AG04449 (cell line): ENCODE measurements around the gene PALM3.
"Not testable (repeated sequence)": the region's sequence is repeated elsewhere in the genome, so short reads cannot be mapped to it uniquely, and the experiment has no call there.

Experiments
- CTCF ChIA-PET: fragments of 350-600 bp; formaldehyde crosslinking; extraction: SDS; loops from one replicate; lab custom pipeline; 2021; ENCODE audit warnings: antibody characterized with exemption; lab: Yijun Ruan, JAX
- POLR2A ChIA-PET: fragments of 400-600, 350-600 bp; formaldehyde crosslinking; extraction: SDS; loops from one replicate; lab custom pipeline; 2020; ENCODE audit warnings: antibody characterized with exemption, inconsistent platforms; lab: Yijun Ruan, JAX
- DNase-seq: peaks from one replicate; pipeline ENCODE4 v3.0.0-alpha.2; 2010; ENCODE audit warnings: low read depth, low spot score
- H3K4me3 ChIP-seq: 2 replicates; pipeline ENCODE4 v1.5.1; 2011; ENCODE audit warnings: low read depth, mild to moderate bottlenecking, control low read depth, low read length
- CTCF ChIP-seq: IDR thresholded peaks from one replicate; pipeline ENCODE4 v1.5.1; 2011; ENCODE audit warnings: mild to moderate bottlenecking, moderate library complexity, low read length, control low read depth, inconsistent platforms; ENCODE audit not compliant: insufficient read depth; ENCODE audit errors: missing control alignments

The PALM3 gene

GRCh38 chr19:14053500-14053899, 8.4 kb downstream of the PALM3 start:
- no peak overlapping the region for H3K4me3 ChIP-seq
- no peak for TF ChIP-seq CTCF
- CTCF ChIA-PET: interaction anchor here (1.3 to 5.1 kb wide), 4 partner anchors 11 to 174 kb away, joined by 4 to 34 read pairs (median 10); partner anchors contain the start of gene MISP3
- DNase-seq: no peak
- POLR2A ChIA-PET: no interaction called here

DNA sequence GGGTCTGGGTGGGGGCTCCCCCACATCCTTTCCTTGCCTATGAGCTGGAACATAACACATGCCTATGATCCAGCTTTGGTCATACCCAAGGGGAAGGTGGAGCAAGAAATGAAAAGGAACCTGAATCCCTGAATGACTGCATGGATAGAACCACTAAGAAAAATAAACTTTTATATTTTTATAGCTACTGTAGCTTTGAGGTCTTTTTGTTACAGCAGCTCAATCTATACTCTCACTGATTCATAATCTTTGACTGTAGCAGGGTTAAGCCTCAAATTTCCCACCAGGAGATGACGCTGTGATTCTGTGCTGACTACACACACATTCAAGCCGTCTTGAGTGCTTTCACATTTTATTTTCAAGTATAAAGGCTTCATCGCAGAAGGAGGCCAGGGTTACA, 8.8 kb downstream of the PALM3 start:
- H3K4me3 ChIP-seq: no peak overlapping the region
- no peak for TF ChIP-seq CTCF
- ChIA-PET CTCF (interaction anchor here (1.0 to 5.1 kb wide), 5 partner anchors 8 to 174 kb away, joined by 3 to 34 read pairs (median 5); partner anchors contain the start of genes MISP3 and PALM3), POLR2A (interaction anchor here (0.6 kb wide), 1 partner anchor 465 kb away, joined by 3 read pairs; no protein-coding TSS in a partner anchor)
- DNase-seq: no peak

DNA sequence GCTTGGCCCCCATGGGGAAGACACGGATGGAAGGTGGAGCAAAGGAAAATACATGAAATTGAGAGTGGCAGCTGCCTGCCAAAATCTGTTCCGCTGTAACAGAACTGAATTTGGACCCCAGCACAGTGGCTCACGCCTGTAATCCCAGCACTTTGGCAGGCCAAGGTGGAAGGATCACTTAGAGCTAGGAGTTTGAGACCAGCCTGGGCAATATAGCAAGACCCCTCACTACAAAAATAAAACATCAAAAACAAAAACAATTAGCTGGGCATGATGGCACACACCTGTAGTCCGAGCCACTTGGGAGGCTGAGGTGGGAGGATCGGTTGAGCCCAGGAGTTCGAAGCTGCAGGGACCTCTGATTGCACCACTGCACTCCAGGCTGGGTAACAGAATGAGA, 9.4 kb downstream of the PALM3 start:
- DNase-seq: no peak
- ChIA-PET POLR2A (interaction anchor here (0.6 kb wide), 1 partner anchor 466 kb away, joined by 3 read pairs; no protein-coding TSS in a partner anchor), CTCF (interaction anchor here (1.0 to 5.1 kb wide), 6 partner anchors 9 to 173 kb away, joined by 3 to 34 read pairs (median 6); partner anchors contain the start of genes MISP3 and PALM3)
- no peak for TF ChIP-seq CTCF
- H3K4me3 ChIP-seq: no peak overlapping the region

- TF ChIP-seq CTCF: no peak
- no peak for DNase-seq
- H3K4me3 ChIP-seq: no peak overlapping the region
- POLR2A ChIA-PET: no interaction called here
- CTCF ChIA-PET: interaction anchor here (1.0 to 11.1 kb wide), 5 partner anchors 7 to 173 kb away, joined by 3 to 106 read pairs (median 7); partner anchors contain the start of gene PALM3
Measured at GRCh38 chr19:14051980-14052379, 9.9 kb downstream of the PALM3 start.

DNA sequence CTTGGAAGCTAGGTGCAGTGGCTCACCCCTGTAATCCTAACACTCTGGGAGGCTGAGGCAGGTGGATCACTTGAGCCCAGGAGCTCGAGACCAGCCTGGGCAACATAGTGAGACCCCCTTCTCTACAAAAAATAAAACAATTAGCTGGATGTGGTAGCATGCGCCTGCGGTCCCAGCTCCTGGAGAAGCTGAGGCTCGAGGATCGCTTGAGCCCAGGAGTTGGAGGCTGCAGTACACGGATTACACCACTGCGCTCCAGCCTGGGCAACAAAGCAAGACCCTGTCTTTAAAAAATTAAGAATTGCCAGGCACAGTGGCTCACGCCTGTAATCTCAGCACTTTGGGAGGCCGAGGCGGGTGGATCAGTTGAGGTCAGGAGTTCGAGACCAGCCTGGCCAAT, 10.9 kb downstream of the PALM3 start:
- H3K4me3 ChIP-seq, POLR2A ChIA-PET, DNase-seq: not testable (repeated sequence)
- CTCF ChIA-PET: interaction anchor here (0.9 to 11.1 kb wide), 5 partner anchors 8 to 170 kb away, joined by 4 to 106 read pairs (median 7); partner anchors contain the start of genes MISP3 and PALM3

GRCh38 chr19:14050512-14050911, 11.4 kb downstream of the PALM3 start:
- no peak for TF ChIP-seq CTCF
- H3K4me3 ChIP-seq: no peak overlapping the region
- DNase-seq: no peak
- ChIA-PET CTCF (interaction anchor here (1.7 to 11.1 kb wide), 4 partner anchors 8 to 170 kb away, joined by 5 to 106 read pairs (median 20); partner anchors contain the start of gene PALM3), POLR2A (no interaction called here)
